GM12801 (cell line): ENCODE measurements around the gene BTN2A1.

Source experiments
- TF ChIP-seq, protein P1 (sequence below): IDR thresholded peaks from one replicate; pipeline ENCODE4 v1.5.1; 2011; ENCODE audit warnings: control low read depth; ENCODE audit not compliant: insufficient read length; ENCODE audit errors: extremely low read depth

BTN2A1 gene

GRCh38 chr6:26468829-26469228 is 11.1 kb downstream of the BTN2A1 start:
- TF ChIP-seq, protein P1, sequence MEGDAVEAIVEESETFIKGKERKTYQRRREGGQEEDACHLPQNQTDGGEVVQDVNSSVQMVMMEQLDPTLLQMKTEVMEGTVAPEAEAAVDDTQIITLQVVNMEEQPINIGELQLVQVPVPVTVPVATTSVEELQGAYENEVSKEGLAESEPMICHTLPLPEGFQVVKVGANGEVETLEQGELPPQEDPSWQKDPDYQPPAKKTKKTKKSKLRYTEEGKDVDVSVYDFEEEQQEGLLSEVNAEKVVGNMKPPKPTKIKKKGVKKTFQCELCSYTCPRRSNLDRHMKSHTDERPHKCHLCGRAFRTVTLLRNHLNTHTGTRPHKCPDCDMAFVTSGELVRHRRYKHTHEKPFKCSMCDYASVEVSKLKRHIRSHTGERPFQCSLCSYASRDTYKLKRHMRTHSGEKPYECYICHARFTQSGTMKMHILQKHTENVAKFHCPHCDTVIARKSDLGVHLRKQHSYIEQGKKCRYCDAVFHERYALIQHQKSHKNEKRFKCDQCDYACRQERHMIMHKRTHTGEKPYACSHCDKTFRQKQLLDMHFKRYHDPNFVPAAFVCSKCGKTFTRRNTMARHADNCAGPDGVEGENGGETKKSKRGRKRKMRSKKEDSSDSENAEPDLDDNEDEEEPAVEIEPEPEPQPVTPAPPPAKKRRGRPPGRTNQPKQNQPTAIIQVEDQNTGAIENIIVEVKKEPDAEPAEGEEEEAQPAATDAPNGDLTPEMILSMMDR: no peak

DNA sequence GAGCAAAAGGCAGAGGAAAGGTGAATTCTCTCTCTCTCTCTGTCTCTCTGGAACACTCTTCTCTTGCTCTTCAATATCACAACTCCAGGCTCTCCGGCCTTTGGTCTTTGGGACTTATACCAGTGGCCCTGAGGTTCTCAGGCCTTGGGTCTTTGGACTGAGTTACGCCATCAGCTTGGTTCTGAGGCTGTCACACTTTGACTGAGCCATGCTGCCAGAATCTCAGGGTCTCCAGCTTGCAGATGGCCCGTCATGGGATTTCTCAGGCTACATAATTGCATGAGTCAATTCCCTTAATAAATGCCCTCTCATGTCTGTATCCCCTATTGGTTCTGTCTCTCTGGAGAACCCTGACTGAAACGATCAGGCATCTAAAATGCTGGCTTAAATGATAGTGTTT is 12.9 kb downstream of the BTN2A1 start:
- TF ChIP-seq, protein P1: no peak

- TF ChIP-seq, protein P1: no peak
Observed at GRCh38 chr6:26471970-26472369, 14.2 kb downstream of the BTN2A1 start.

DNA sequence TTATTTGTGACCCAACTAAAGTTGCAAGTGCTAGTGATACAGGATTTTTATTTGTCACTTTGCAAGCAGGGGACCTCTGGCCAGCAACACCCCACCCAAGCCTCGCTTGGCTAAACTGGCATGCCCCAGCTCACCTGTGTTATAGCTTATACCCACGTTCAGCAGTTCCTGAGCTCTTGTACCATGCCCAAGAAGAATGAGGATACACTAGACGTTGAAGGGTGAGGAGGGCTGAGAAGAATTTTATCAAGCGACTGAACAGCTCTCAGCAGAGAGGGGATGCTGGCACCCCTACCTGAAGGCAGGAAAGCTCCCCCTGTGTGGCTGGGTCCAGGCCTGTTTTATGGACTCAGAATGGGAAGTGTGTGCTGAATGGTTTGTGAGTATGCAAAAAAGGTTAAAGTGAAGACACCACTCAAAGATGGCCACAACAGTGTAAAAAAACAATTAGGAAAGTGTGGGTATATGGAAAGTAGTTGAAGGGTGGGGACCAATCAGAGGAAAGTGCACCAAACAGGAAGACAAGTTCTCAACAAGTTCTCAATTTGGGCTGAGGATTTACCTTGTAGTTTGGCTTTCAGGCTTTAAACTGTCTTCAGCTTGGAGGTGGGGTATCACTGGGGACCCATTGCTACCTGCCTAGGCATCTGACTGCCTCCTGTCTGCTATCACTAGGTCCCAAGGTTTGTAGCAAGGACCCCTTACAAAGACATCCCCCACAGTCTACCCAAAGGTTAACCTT is 15.0 kb downstream of the BTN2A1 start:
- TF ChIP-seq, protein P1: no peak

DNA sequence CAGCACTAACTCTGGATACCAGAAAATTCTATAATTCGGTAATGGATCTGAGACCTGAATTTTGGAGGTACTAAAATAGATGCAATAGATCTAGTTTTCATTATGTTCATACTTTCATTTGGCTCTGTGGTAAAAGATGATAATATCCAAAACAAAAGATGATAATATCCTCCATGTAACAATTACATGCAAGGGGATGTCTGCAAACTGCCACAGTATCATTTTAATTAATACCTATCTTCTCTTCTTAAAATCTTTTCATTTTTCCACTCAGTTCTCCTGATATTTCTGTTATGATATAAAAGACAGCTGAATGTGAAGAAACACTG is 15.6 kb downstream of the BTN2A1 start:
- TF ChIP-seq, protein P1: no peak

DNA sequence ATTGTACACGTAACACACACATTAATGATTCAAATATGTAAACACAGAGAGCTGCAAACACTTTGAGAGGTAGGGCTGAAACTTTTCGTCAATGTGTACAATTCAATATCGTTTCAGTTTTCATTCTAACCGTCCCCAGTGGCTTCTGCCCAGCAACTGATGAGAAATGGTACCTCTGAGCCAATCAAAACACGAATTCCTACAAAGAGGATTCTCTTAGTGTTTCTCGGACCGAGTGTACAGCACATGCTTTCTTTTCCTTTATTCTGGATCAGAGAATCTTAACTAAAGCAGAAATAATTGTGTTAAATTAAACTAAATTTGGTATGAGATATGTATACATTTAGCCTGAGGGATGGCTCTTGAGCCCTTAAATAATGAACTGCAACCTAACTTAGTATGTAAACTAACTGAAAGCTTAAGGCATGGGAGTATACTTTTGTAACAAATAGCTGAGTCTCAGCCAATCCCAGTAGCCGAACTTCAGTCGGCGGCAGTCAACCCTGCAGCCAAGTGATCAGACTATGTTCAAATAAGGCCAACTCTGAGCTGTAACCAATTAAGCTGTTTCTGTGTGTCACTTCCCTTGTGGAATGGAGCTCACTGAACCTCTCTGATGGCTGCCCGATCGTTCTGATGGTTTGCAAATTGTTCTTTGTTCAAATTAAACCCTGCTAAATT is 16.1 kb downstream of the BTN2A1 start:
- TF ChIP-seq, protein P1: no peak

GRCh38 chr6:26474439-26474881 is 16.7 kb downstream of the BTN2A1 start:
- TF ChIP-seq, protein P1: no peak
